Sigmoid colon (tissue), 7 donors: ENCODE measurements around the gene VPS37B. TPM values are rescaled to one million over a fixed set of nuclear protein-coding genes. Genes with fewer than 3 reads are reported as not detected.

Experiments
- DNase-seq: peaks from one replicate; pipeline ENCODE4 v3.0.0-alpha.2; 2019
- H3K27ac ChIP-seq, 4 donors: fragments of 200-600 bp; sonication (generic); one replicate each; pipeline ENCODE4 v1.5.1; 2016 to 2019; ENCODE audit warnings: mild to moderate bottlenecking in 1 of 4
- H3K27me3 ChIP-seq, 3 donors: fragments of 200-600 bp; sonication (generic); one replicate each; pipeline ENCODE4 v1.5.1; 2019; ENCODE audit warnings: mild to moderate bottlenecking in 1 of 3
- H3K36me3 ChIP-seq, 4 donors: fragments of 200-600 bp; sonication (generic); one replicate each; pipeline ENCODE4 v1.5.1; 2016 to 2019
- H3K4me1 ChIP-seq, 4 donors: fragments of 200-600 bp; sonication (generic); one replicate each; pipeline ENCODE4 v1.5.1; 2017 to 2019
- H3K4me3 ChIP-seq, 4 donors: fragments of 200-600 bp; sonication (generic); one replicate each; pipeline ENCODE4 v1.5.1; 2017 to 2019; ENCODE audit warnings: mild to moderate bottlenecking in 2 of 4, moderate library complexity in 1 of 4
- H3K9me3 ChIP-seq, 4 donors: fragments of 200-600 bp in 3 of 4; sonication (generic) in 3 of 4; one replicate each; pipeline versions ENCODE4 v1.5.1 to v1.6.1; 2013 to 2019
- EP300 ChIP-seq, 4 donors: sonication (generic); formaldehyde crosslinking; IDR thresholded peaks; one replicate each; pipeline ENCODE4 v1.6.1; 2017; ENCODE audit warnings: antibody characterized with exemption in 4 of 4
- POLR2A ChIP-seq, 2 donors: fragments of 450-650 bp; IDR thresholded peaks; one replicate each; pipeline ENCODE4 v1.6.1; 2016; ENCODE audit warnings: antibody characterized with exemption in 2 of 2, mild to moderate bottlenecking in 2 of 2, moderate library complexity in 2 of 2
- POLR2AphosphoS5 ChIP-seq, 4 donors: sonication (generic); formaldehyde crosslinking; IDR thresholded peaks; one replicate each; pipeline ENCODE4 v1.6.1; 2017; ENCODE audit warnings: antibody characterized with exemption in 4 of 4
- WGBS, 2 donors: extraction: QIAGEN DNeasy Blood & Tissue Kit; methylation state at CpG; one replicate each; pipeline ENCODE4 v1.1.7; 2013; 5-methylcytosine and 5-hydroxymethylcytosine counted together
- intact Hi-C: fragments of 100-400 bp; cut with DNase I; formaldehyde crosslinking; loops from one replicate; pipeline ENCODE4 v1.15.1; 2023
- polyA plus RNA-seq, 3 donors: library from polyadenylated mRNA; stranded (reverse); fragments of 200-250 nt; gene quantifications; one replicate each; pipeline ENCODE4 v1.2.3, GENCODE V29; 2013
- total RNA-seq, 4 donors: library from RNA; depleted of rRNA; stranded (reverse); fragments of >200 nt; gene quantifications; one replicate each; pipeline ENCODE4 v1.1.0, GENCODE V29; 2016
- TF ChIP-seq, protein P1 (sequence below), 4 experiments: fragments of 450-650 bp in 3 of 4; fragments of 200-600 bp in 1 of 4; IDR thresholded peaks; one replicate each; pipeline ENCODE4 v1.5.1; 2016 to 2019; ENCODE audit warnings: antibody characterized with exemption in 4 of 4, mild to moderate bottlenecking in 3 of 4, moderate library complexity in 2 of 4
- donor health status: healthy with polysubstance abuse.
- donor health status: Bipolar disorder and iron deficiency.
- donor health status: healthy.

VPS37B gene
- total and polyA plus RNA-seq, 7 donors: 8.6 to 64.7 (median 17.2) TPM

DNA sequence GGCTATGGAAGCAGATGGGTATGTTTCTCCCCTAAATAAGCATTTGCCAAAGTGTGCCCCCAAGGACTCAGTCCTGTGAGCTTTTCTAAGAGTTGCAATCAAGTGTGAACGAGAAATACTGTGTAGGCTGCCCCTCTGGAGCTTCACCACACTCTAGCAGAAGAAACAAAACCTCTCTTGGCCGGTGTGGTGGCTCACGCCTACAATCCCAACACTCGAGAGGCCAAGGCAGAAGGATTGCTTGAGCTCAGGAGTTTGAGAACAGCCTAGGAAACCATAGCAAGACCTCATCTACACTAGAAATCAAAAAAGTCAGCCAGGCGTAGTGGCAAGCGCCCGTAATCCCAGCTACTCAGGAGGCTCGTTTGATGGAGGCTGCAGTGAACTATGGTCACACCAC, 9.8 kb downstream of the VPS37B start:
- no peak overlapping the region for H3K4me3 ChIP-seq
- DNase-seq: no peak
- WGBS, 2 donors: 82 to 93% methylated on average over 8 of the region's 8 CpGs
- H3K9me3 ChIP-seq: no peaks in the 10 kb centered on the region
- no peaks in the 10 kb centered on the region for H3K27me3 ChIP-seq
- no peak overlapping the region for H3K27ac ChIP-seq
- TF ChIP-seq EP300 (IDR thresholded peaks at IDR 0.05): no peak
- TF ChIP-seq, protein P1, sequence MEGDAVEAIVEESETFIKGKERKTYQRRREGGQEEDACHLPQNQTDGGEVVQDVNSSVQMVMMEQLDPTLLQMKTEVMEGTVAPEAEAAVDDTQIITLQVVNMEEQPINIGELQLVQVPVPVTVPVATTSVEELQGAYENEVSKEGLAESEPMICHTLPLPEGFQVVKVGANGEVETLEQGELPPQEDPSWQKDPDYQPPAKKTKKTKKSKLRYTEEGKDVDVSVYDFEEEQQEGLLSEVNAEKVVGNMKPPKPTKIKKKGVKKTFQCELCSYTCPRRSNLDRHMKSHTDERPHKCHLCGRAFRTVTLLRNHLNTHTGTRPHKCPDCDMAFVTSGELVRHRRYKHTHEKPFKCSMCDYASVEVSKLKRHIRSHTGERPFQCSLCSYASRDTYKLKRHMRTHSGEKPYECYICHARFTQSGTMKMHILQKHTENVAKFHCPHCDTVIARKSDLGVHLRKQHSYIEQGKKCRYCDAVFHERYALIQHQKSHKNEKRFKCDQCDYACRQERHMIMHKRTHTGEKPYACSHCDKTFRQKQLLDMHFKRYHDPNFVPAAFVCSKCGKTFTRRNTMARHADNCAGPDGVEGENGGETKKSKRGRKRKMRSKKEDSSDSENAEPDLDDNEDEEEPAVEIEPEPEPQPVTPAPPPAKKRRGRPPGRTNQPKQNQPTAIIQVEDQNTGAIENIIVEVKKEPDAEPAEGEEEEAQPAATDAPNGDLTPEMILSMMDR (IDR thresholded peaks at IDR 0.05): no peak
- no peak for TF ChIP-seq POLR2A (IDR thresholded peaks at IDR 0.05)
- no peak for TF ChIP-seq POLR2AphosphoS5 (IDR thresholded peaks at IDR 0.05)
- H3K36me3 ChIP-seq: no peaks in the 10 kb centered on the region
- intact Hi-C loops: no loop called here
- peaks cover 0 to 43% (median 41%) of the 10 kb centered on the region in 4 donors for H3K4me1 ChIP-seq

DNA sequence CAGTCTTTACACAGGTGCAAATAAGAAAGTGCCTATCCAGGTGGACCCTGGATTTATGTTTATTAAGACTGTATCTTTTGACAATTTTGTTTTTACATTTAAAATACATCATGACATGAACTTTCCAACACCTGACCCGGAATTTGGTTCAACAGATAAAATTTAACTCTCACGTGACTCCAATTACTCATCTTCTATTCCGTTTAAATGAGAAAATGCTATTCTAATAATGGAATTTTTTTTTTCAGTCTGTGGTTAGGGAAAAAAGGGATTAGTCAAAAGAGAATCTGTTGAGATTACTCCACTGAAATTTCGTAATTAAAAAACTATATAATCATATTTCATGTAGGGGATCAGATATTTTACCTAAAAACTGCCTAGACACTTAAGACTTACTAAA, 11.1 kb downstream of the VPS37B start:
- 73 to 74% methylated on average over 4 of the region's 4 CpGs for WGBS, 2 donors
- H3K4me1 ChIP-seq: peaks cover 0 to 48% (median 44%) of the 10 kb centered on the region in 4 donors
- H3K27me3 ChIP-seq: no peaks in the 10 kb centered on the region
- no peak overlapping the region for H3K27ac ChIP-seq
- no peak overlapping the region for H3K4me3 ChIP-seq
- H3K36me3 ChIP-seq: no peaks in the 10 kb centered on the region
- no peak for DNase-seq
- TF ChIP-seq POLR2AphosphoS5 (IDR thresholded peaks at IDR 0.05) (no peak), POLR2A (IDR thresholded peaks at IDR 0.05) (no peak), EP300 (IDR thresholded peaks at IDR 0.05) (no peak)
- TF ChIP-seq, protein P1 (IDR thresholded peaks at IDR 0.05): no peak
- intact Hi-C loops: no loop called here
- no peaks in the 10 kb centered on the region for H3K9me3 ChIP-seq

- H3K27ac ChIP-seq: peak overlapping the region in 1 of 4 donors; percentile 25
- peaks cover 0 to 46% (median 43%) of the 10 kb centered on the region in 4 donors for H3K4me1 ChIP-seq
- WGBS, 2 donors: 56 to 72% methylated on average over 6 of the region's 6 CpGs
- intact Hi-C loops: no loop called here
- no peak overlapping the region for H3K4me3 ChIP-seq
- H3K27me3 ChIP-seq: no peaks in the 10 kb centered on the region
- no peaks in the 10 kb centered on the region for H3K9me3 ChIP-seq
- H3K36me3 ChIP-seq: no peaks in the 10 kb centered on the region
- TF ChIP-seq POLR2A (IDR thresholded peaks at IDR 0.05) (no peak), POLR2AphosphoS5 (IDR thresholded peaks at IDR 0.05) (no peak), EP300 (IDR thresholded peaks at IDR 0.05) (no peak)
- TF ChIP-seq, protein P1 (IDR thresholded peaks at IDR 0.05): no peak
- DNase-seq: no peak
These were observed 11.7 kb downstream of the VPS37B start for GRCh38 chr12:122884091-122884826.

GRCh38 chr12:122882908-122883558, 12.9 kb downstream of the VPS37B start:
- no peak for DNase-seq
- Histone ChIP-seq H3K36me3 (no peaks in the 10 kb centered on the region), H3K4me1 (peaks cover 0 to 40% (median 31%) of the 10 kb centered on the region in 4 donors), H3K9me3 (no peaks in the 10 kb centered on the region), H3K27me3 (no peaks in the 10 kb centered on the region), H3K4me3 (no peak overlapping the region), H3K27ac (no peak overlapping the region)
- intact Hi-C loops: no loop called here
- WGBS, 2 donors: 61 to 89% methylated on average over 11 of the region's 11 CpGs
- TF ChIP-seq POLR2A (IDR thresholded peaks at IDR 0.05): no peak
- TF ChIP-seq EP300 (IDR thresholded peaks at IDR 0.05): no peak
- TF ChIP-seq, protein P1 (IDR thresholded peaks at IDR 0.05): no peak
- no peak for TF ChIP-seq POLR2AphosphoS5 (IDR thresholded peaks at IDR 0.05)
